HG02678 (cell line): ENCODE results near the gene CACNB4.
A peak's percentile ranks its signal among the peaks of the same experiment; 100 is the strongest.

Experiments used
- ATAC-seq: cut with Tn5 transposase; IDR thresholded peaks from one replicate; pipeline ENCODE4 v1.9.1; 2021; ENCODE audit warnings: mild to moderate bottlenecking, moderate library complexity; ENCODE audit not compliant: unreplicated experiment

Gene CACNB4

GRCh38 chr2:152089238-152089637, 9.6 kb downstream of the CACNB4 start:
- no peak for ATAC-seq

- no peak for ATAC-seq
Observed at GRCh38 chr2:152088006-152088405, 10.8 kb downstream of the CACNB4 start.

GRCh38 chr2:152086231-152086630, 12.6 kb downstream of the CACNB4 start:
- no peak for ATAC-seq

GRCh38 chr2:152084076-152084475, 14.8 kb downstream of the CACNB4 start:
- ATAC-seq, result no peak

- ATAC-seq, result no peak
Observed at GRCh38 chr2:152083202-152083875, 15.5 kb downstream of the CACNB4 start.

- peak; percentile 77 for ATAC-seq
Observed at GRCh38 chr2:152078662-152079061, 20.2 kb downstream of the CACNB4 start.

- no peak for ATAC-seq
Observed at GRCh38 chr2:152078023-152078422, 20.8 kb downstream of the CACNB4 start.

- ATAC-seq, result no peak
Observed at GRCh38 chr2:152075461-152076050, 23.3 kb downstream of the CACNB4 start.

- no peak for ATAC-seq
Observed at GRCh38 chr2:152072011-152072410, 26.8 kb downstream of the CACNB4 start.

GRCh38 chr2:152071518-152071917, 27.3 kb downstream of the CACNB4 start:
- ATAC-seq, result no peak

- peak; percentile 81 for ATAC-seq
Observed at GRCh38 chr2:152071092-152071491, 27.8 kb downstream of the CACNB4 start.

GRCh38 chr2:152068226-152068625, 30.6 kb downstream of the CACNB4 start:
- no peak for ATAC-seq

- no peak for ATAC-seq
Observed at GRCh38 chr2:152067823-152068222, 31.0 kb downstream of the CACNB4 start.

GRCh38 chr2:152065945-152066344, 32.9 kb downstream of the CACNB4 start:
- ATAC-seq, result no peak

- ATAC-seq, result no peak
Observed at GRCh38 chr2:152064001-152064400, 34.8 kb downstream of the CACNB4 start.

- ATAC-seq, result no peak
Observed at GRCh38 chr2:152063325-152063924, 35.4 kb downstream of the CACNB4 start.

GRCh38 chr2:152062125-152063091, 36.4 kb downstream of the CACNB4 start:
- peak; percentile 53 for ATAC-seq

- ATAC-seq, result no peak
Observed at GRCh38 chr2:152061383-152061782, 37.5 kb downstream of the CACNB4 start.

- ATAC-seq, result no peak
Observed at GRCh38 chr2:152058655-152059054, 40.2 kb downstream of the CACNB4 start.

GRCh38 chr2:152056418-152056817, 42.4 kb downstream of the CACNB4 start:
- ATAC-seq, result no peak
